ENCODE measurements around the gene HSPB2. TPM values are rescaled to one million over a fixed set of nuclear protein-coding genes. Genes with fewer than 3 reads are reported as not detected.
"Not testable (repeated sequence)": the region's sequence is repeated elsewhere in the genome, so short reads cannot be mapped to it uniquely, and the experiment has no call there.

Gene HSPB2
- total RNA-seq, 1 donor, result 2.2 TPM

DNA sequence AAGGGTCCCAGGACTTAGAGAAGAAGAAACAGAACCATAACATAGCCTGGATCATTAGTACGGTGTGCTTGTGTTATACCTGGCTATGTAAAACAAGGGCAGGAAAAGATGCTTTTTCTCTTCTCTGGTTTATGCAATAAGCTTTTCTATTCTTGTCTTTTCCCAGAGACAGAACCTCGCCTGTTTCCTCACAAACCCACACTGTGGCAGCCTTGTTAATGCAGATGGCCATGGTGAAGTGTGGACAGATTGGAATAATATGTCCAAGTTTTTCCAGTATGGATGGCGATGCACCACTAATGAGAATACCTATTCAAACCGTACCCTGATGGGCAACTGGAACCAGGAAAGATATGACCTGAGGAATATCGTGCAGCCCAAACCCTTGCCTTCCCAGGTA lies 30.3 kb upstream of the HSPB2 start:
- Histone ChIP-seq H3K4me3 (ENCODE audit: insufficient read depth, low read length) (no peak overlapping the region), H4K20me1 (ENCODE audit: insufficient read depth, low read length) (no peaks in the 10 kb centered on the region), H3K9me3 (ENCODE audit: low read depth, low read length) (no peaks in the 10 kb centered on the region), H3K27me3 (ENCODE audit: insufficient read depth, low read length) (no peaks in the 10 kb centered on the region), H3K4me1 (ENCODE audit: insufficient read depth, low read length) (peaks cover 14% of the 10 kb centered on the region), H3K36me3 (ENCODE audit: insufficient read depth, low read length) (no peaks in the 10 kb centered on the region), H3K79me2 (ENCODE audit: insufficient read depth, low read length) (no peaks in the 10 kb centered on the region), H2AFZ (ENCODE audit: low read length) (no peak overlapping the region), H3K27ac (ENCODE audit: low read depth, low read length) (no peak overlapping the region), H3K4me2 (ENCODE audit: insufficient read depth, low read length) (no peak overlapping the region)
- no peak for DNase-seq (ENCODE audit: insufficient read length, low spot score, missing footprints)
- TF ChIP-seq, protein P1, sequence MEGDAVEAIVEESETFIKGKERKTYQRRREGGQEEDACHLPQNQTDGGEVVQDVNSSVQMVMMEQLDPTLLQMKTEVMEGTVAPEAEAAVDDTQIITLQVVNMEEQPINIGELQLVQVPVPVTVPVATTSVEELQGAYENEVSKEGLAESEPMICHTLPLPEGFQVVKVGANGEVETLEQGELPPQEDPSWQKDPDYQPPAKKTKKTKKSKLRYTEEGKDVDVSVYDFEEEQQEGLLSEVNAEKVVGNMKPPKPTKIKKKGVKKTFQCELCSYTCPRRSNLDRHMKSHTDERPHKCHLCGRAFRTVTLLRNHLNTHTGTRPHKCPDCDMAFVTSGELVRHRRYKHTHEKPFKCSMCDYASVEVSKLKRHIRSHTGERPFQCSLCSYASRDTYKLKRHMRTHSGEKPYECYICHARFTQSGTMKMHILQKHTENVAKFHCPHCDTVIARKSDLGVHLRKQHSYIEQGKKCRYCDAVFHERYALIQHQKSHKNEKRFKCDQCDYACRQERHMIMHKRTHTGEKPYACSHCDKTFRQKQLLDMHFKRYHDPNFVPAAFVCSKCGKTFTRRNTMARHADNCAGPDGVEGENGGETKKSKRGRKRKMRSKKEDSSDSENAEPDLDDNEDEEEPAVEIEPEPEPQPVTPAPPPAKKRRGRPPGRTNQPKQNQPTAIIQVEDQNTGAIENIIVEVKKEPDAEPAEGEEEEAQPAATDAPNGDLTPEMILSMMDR (IDR thresholded peaks at IDR 0.05; ENCODE audit: extremely low read depth, low read depth, low read length), result no peak

DNA sequence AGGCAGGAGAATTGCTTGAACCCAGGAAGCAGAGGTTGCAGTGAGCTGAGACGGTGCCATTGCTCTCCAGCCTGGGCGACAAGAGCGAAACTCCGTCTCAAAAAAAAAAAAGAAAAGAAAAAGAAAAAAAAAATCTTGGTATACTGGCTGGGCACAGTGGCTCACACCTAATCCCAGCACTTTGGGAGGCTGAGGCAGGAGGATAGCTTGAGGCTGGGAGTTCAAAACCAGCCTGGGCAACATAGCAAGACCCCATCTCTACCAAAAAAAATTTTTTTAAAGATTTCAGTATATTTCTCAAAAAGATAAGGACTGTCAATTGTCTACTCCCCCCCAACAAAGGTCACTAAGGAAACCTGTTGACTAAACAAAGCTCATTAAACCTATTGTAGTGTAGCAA lies 27.5 kb upstream of the HSPB2 start:
- not testable (repeated sequence) for H3K4me3 ChIP-seq (ENCODE audit: insufficient read depth, low read length); H3K4me2 ChIP-seq (ENCODE audit: insufficient read depth, low read length); H4K20me1 ChIP-seq (ENCODE audit: insufficient read depth, low read length); H3K79me2 ChIP-seq (ENCODE audit: insufficient read depth, low read length); H3K9me3 ChIP-seq (ENCODE audit: low read depth, low read length); H3K36me3 ChIP-seq (ENCODE audit: insufficient read depth, low read length); H2AFZ ChIP-seq (ENCODE audit: low read length); H3K27ac ChIP-seq (ENCODE audit: low read depth, low read length); H3K4me1 ChIP-seq (ENCODE audit: insufficient read depth, low read length); H3K27me3 ChIP-seq (ENCODE audit: insufficient read depth, low read length); DNase-seq (ENCODE audit: insufficient read length, low spot score, missing footprints)

DNA sequence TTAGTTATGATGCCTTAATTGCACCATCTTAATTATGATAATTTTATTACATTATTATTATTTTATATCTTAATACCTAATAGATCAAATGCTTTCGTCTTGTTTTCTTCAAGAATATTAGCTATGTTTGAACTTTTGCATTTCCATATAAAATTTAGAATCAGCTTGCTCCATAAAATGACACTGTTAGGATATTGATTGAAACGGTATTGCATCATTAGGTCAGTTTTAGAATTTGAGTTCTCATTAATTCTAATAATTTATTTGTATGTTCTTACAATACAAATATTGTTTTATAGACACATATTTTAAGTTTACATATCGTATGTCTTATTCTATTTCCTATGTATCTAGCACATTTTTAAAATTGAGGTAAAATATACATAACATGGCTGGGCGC lies 26.5 kb upstream of the HSPB2 start:
- DNase-seq (ENCODE audit: insufficient read length, low spot score, missing footprints), result no peak
- Histone ChIP-seq H4K20me1 (ENCODE audit: insufficient read depth, low read length) (no peaks in the 10 kb centered on the region), H3K4me3 (ENCODE audit: insufficient read depth, low read length) (no peak overlapping the region), H3K4me1 (ENCODE audit: insufficient read depth, low read length) (no peaks in the 10 kb centered on the region), H3K27ac (ENCODE audit: low read depth, low read length) (no peak overlapping the region), H3K9me3 (ENCODE audit: low read depth, low read length) (no peaks in the 10 kb centered on the region), H3K27me3 (ENCODE audit: insufficient read depth, low read length) (no peaks in the 10 kb centered on the region), H3K36me3 (ENCODE audit: insufficient read depth, low read length) (no peaks in the 10 kb centered on the region), H3K79me2 (ENCODE audit: insufficient read depth, low read length) (no peaks in the 10 kb centered on the region), H2AFZ (ENCODE audit: low read length) (no peak overlapping the region), H3K4me2 (ENCODE audit: insufficient read depth, low read length) (no peak overlapping the region)
- TF ChIP-seq, protein P1 (IDR thresholded peaks at IDR 0.05; ENCODE audit: extremely low read depth, low read depth, low read length), result no peak

DNA sequence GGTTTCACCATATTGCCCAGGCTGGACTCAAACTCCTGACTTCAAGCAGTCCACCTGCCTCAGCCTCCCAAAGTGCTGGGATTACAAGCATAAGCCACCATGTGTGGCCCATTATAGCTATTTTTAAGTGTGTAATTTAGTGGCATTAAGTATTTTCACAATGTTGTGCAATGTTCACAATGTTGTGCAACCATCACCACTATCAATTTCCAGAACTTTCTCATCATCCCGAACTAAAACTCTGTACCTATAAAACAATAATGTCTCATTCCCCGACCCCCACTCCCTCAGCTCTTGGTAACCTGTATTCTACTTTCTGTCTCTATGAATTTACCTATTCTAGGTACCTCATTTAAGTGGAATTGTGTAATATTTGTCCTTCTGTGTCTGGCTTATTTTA lies 25.7 kb upstream of the HSPB2 start:
- no peak overlapping the region for H2AFZ ChIP-seq (ENCODE audit: low read length)
- no peak overlapping the region for H3K27ac ChIP-seq (ENCODE audit: low read depth, low read length)
- TF ChIP-seq, protein P1 (IDR thresholded peaks at IDR 0.05; ENCODE audit: extremely low read depth, low read depth, low read length), result no peak

More for the DNA sequence above, 25.7 kb upstream of the HSPB2 start:
- no peaks in the 10 kb centered on the region for H3K4me1 ChIP-seq (ENCODE audit: insufficient read depth, low read length)
- no peaks in the 10 kb centered on the region for H3K36me3 ChIP-seq (ENCODE audit: insufficient read depth, low read length)
- H3K4me3 ChIP-seq (ENCODE audit: insufficient read depth, low read length), result no peak overlapping the region
- no peaks in the 10 kb centered on the region for H3K9me3 ChIP-seq (ENCODE audit: low read depth, low read length)
- no peak for DNase-seq (ENCODE audit: insufficient read length, low spot score, missing footprints)
- H3K79me2 ChIP-seq (ENCODE audit: insufficient read depth, low read length), result no peaks in the 10 kb centered on the region
- no peaks in the 10 kb centered on the region for H3K27me3 ChIP-seq (ENCODE audit: insufficient read depth, low read length)
- no peak overlapping the region for H3K4me2 ChIP-seq (ENCODE audit: insufficient read depth, low read length)
- no peaks in the 10 kb centered on the region for H4K20me1 ChIP-seq (ENCODE audit: insufficient read depth, low read length)
